HepG2 (cell line): Measurements from ENCODE around the gene GSKIP. TPM values are rescaled to one million over a fixed set of nuclear protein-coding genes. Genes with fewer than 3 reads are reported as not detected.

Experiments used
- CENPX ChIP-seq: sonication (generic); formaldehyde crosslinking; IDR thresholded peaks from 2 replicates; pipeline ENCODE4 v1.9.0; 2021; ENCODE audit warnings: mild to moderate bottlenecking, missing genetic modification reagents, moderate library complexity
- EZH2 ChIP-seq: conservative IDR thresholded peaks from 2 replicates; pipeline ENCODE4 v1.6.1; 2012; ENCODE audit warnings: mild to moderate bottlenecking, low read depth, low read length, moderate library complexity
- FOXO1 ChIP-seq: sonication (generic); formaldehyde crosslinking; IDR thresholded peaks from 2 replicates; pipeline ENCODE4 v1.4.0; 2020; ENCODE audit warnings: missing genetic modification reagents
- NCOR1 ChIP-seq: fragments of 200-600 bp; sonication (generic); IDR thresholded peaks from 2 replicates; pipeline ENCODE4 v1.7.0; 2017; ENCODE audit warnings: antibody characterized with exemption, low read length, borderline replicate concordance
- PITX1 ChIP-seq: sonication (generic); formaldehyde crosslinking; IDR thresholded peaks from 2 replicates; pipeline ENCODE4 v1.5.1; 2020; ENCODE audit warnings: mild to moderate bottlenecking, missing genetic modification reagents
- POGZ ChIP-seq: sonication (generic); formaldehyde crosslinking; IDR thresholded peaks from 2 replicates; pipeline ENCODE4 v1.4.0; 2020; ENCODE audit warnings: mild to moderate bottlenecking, missing genetic modification reagents
- PPARG ChIP-seq: conservative IDR thresholded peaks from 2 replicates; pipeline ENCODE4 v1.6.1; 2016; ENCODE audit warnings: missing biosample characterization, missing genetic modification reagents
- RFX3 ChIP-seq: IDR thresholded peaks from 2 replicates; pipeline ENCODE4 v1.6.1; 2016; ENCODE audit warnings: missing biosample characterization, missing genetic modification reagents
- SRSF4 ChIP-seq: fragments of 200-400 bp; formaldehyde crosslinking; IDR thresholded peaks from one replicate; pipeline ENCODE4 v1.6.1; 2018; ENCODE audit warnings: mild to moderate bottlenecking, low read depth, low read length, moderate library complexity; ENCODE audit not compliant: poor library complexity, severe bottlenecking
- ZIK1 ChIP-seq: sonication (generic); formaldehyde crosslinking; IDR thresholded peaks from 2 replicates; pipeline ENCODE4 v1.5.0; 2020; ENCODE audit warnings: mild to moderate bottlenecking, low read depth, missing genetic modification reagents, borderline replicate concordance
- ZNF331 ChIP-seq: sonication (generic); formaldehyde crosslinking; IDR thresholded peaks from 2 replicates; pipeline ENCODE4 v1.4.0; 2020; ENCODE audit warnings: missing genetic modification reagents
- ZNF713 ChIP-seq: sonication (generic); formaldehyde crosslinking; IDR thresholded peaks from 2 replicates; pipeline ENCODE4 v1.4.0; 2020; ENCODE audit warnings: mild to moderate bottlenecking, missing genetic modification reagents
- ZNF776 ChIP-seq: sonication (generic); formaldehyde crosslinking; IDR thresholded peaks from 2 replicates; pipeline ENCODE4 v1.4.0; 2020; ENCODE audit warnings: mild to moderate bottlenecking, missing genetic modification reagents
- ZSCAN9 ChIP-seq: IDR thresholded peaks from 2 replicates; pipeline ENCODE4 v1.6.1; 2016; ENCODE audit warnings: borderline replicate concordance
- polyA plus RNA-seq, 8 experiments: library from polyadenylated mRNA; depleted of rRNA in 3 of 8; stranded (reverse) in 7 of 8; unstranded in 1 of 8; fragments of >200 nt; fragmentation: Illumina TruSeq in 4 of 8; extraction: Trizol in 4 of 8; gene quantifications; 2 replicates each; pipeline versions ENCODE4 v1.2.1 to v1.2.3, GENCODE V29; 2011 to 2016; ENCODE audit warnings: low read depth in 4 of 8, missing spikeins in 1 of 8, mixed read lengths in 1 of 8; ENCODE audit not compliant: insufficient read depth in 1 of 8
- total RNA-seq, 5 experiments: library from RNA; depleted of rRNA; stranded (reverse); fragments of >200 nt; fragmentation: Illumina TruSeq; extraction: Trizol; gene quantifications; 2 replicates each; pipeline ENCODE4 v1.2.3, GENCODE V29; 2016; ENCODE audit warnings: low read depth in 1 of 5
- TF ChIP-seq, protein P1 (sequence below): sonication (generic); formaldehyde crosslinking; IDR thresholded peaks from 2 replicates; pipeline ENCODE4 v1.4.0; 2020; ENCODE audit warnings: missing genetic modification reagents
- TF ChIP-seq, protein P2 (sequence below): sonication (generic); formaldehyde crosslinking; IDR thresholded peaks from 2 replicates; pipeline ENCODE4 v1.4.0; 2020; ENCODE audit warnings: mild to moderate bottlenecking, missing genetic modification reagents
- TF ChIP-seq, protein P3 (sequence below), 2 experiments: sonication (generic) in 1 of 2; formaldehyde crosslinking in 1 of 2; IDR thresholded peaks; 2 replicates each; pipeline versions ENCODE4 v1.5.1 to v1.6.1; 2011 to 2020; ENCODE audit warnings: borderline replicate concordance in 1 of 2, low read depth in 1 of 2, low read length in 1 of 2, mild to moderate bottlenecking in 1 of 2, missing genetic modification reagents in 1 of 2, moderate library complexity in 1 of 2
- TF ChIP-seq, protein P4 (sequence below): sonication (generic); formaldehyde crosslinking; IDR thresholded peaks from 2 replicates; pipeline ENCODE4 v1.4.0; 2020; ENCODE audit warnings: missing genetic modification reagents, borderline replicate concordance
- TF ChIP-seq, protein P5 (sequence below): IDR thresholded peaks from 2 replicates; pipeline ENCODE4 v1.6.1; 2016; ENCODE audit warnings: low read depth, control low read depth
- TF ChIP-seq, protein P6 (sequence below): sonication (generic); formaldehyde crosslinking; IDR thresholded peaks from 2 replicates; pipeline ENCODE4 v1.8.0; 2022; ENCODE audit warnings: missing genetic modification reagents, mild to moderate bottlenecking, borderline replicate concordance

GSKIP gene
- total and polyA plus RNA-seq, 2 of the 13 experiments (the other 11 are each of a cell fraction or from before 2014, with no cell fraction given), result 12.5 to 27.3 TPM

DNA sequence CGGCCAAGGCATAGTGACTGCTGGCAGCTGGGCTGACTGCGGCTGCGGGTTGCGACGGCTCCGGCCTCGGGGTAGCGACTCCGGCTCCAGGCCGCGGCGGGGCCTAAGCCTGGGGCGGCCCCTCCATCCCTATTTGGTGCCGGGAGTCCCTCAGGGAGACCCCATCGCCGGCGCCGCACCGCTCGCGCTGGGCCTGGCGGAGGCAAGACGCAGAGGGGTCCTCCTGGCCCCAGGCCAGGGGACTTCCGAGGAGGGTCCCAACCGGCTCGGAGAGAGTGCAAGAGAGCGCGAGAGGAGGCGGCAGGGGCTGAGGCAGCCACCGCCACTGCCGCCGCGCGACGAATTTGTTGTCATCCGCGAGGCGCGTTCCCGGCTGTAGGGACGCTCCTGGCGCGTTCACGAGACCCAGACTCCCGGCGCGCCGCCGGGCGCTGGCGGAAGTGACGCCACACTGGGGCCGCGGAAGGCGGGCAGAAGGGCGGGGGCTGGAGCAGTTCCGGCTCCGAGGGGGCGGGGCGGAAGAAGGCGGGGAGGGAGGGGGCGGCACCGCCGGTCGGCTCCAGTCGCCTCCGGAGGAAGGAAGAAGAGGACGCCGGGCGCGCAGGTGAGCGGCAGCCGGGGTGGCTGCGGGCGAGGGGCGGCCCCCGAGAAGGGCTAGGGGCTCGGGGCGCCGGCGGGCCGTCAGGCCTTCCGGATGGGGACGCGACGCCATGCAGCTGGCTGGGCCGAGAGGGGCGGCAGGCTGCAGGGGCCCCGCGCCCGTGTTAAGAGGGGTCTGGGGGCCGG lies at the start of gene GSKIP, which contains the start of gene ATG2B (continued):
- TF ChIP-seq POGZ (CRISPR knock-in tag) (peak; percentile 58; the same call in 1 of the 2 replicates), SRSF4 (no peak), FOXO1 (no peak), PITX1 (CRISPR knock-in tag) (peak; percentile 49), EZH2 (no peak), ZNF713 (no peak), RFX3 (CRISPR knock-in tag) (no peak), ZNF331 (CRISPR knock-in tag) (no peak; the same call in 1 of the 2 replicates), ZSCAN9 (CRISPR knock-in tag) (no peak), CENPX (no peak), ZIK1 (CRISPR knock-in tag) (no peak), NCOR1 (no peak), ZNF776 (CRISPR knock-in tag) (no peak), PPARG (CRISPR knock-in tag) (no peak)
- TF ChIP-seq, protein P1, sequence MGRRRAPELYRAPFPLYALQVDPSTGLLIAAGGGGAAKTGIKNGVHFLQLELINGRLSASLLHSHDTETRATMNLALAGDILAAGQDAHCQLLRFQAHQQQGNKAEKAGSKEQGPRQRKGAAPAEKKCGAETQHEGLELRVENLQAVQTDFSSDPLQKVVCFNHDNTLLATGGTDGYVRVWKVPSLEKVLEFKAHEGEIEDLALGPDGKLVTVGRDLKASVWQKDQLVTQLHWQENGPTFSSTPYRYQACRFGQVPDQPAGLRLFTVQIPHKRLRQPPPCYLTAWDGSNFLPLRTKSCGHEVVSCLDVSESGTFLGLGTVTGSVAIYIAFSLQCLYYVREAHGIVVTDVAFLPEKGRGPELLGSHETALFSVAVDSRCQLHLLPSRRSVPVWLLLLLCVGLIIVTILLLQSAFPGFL (CRISPR knock-in tag), result no peak
- TF ChIP-seq, protein P2, sequence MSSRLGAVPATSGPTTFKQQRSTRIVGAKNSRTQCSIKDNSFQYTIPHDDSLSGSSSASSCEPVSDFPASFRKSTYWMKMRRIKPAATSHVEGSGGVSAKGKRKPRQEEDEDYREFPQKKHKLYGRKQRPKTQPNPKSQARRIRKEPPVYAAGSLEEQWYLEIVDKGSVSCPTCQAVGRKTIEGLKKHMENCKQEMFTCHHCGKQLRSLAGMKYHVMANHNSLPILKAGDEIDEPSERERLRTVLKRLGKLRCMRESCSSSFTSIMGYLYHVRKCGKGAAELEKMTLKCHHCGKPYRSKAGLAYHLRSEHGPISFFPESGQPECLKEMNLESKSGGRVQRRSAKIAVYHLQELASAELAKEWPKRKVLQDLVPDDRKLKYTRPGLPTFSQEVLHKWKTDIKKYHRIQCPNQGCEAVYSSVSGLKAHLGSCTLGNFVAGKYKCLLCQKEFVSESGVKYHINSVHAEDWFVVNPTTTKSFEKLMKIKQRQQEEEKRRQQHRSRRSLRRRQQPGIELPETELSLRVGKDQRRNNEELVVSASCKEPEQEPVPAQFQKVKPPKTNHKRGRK (CRISPR knock-in tag), result no peak
- TF ChIP-seq, protein P3, sequence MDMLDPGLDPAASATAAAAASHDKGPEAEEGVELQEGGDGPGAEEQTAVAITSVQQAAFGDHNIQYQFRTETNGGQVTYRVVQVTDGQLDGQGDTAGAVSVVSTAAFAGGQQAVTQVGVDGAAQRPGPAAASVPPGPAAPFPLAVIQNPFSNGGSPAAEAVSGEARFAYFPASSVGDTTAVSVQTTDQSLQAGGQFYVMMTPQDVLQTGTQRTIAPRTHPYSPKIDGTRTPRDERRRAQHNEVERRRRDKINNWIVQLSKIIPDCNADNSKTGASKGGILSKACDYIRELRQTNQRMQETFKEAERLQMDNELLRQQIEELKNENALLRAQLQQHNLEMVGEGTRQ (IDR thresholded peaks at IDR 0.05; ENCODE audit: low read depth, low read length), result no peak
- TF ChIP-seq, protein P3 (CRISPR knock-in tag; IDR thresholded peaks at IDR 0.05; ENCODE audit: borderline replicate concordance), result no peak
- TF ChIP-seq, protein P4, sequence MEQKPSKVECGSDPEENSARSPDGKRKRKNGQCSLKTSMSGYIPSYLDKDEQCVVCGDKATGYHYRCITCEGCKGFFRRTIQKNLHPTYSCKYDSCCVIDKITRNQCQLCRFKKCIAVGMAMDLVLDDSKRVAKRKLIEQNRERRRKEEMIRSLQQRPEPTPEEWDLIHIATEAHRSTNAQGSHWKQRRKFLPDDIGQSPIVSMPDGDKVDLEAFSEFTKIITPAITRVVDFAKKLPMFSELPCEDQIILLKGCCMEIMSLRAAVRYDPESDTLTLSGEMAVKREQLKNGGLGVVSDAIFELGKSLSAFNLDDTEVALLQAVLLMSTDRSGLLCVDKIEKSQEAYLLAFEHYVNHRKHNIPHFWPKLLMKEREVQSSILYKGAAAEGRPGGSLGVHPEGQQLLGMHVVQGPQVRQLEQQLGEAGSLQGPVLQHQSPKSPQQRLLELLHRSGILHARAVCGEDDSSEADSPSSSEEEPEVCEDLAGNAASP (CRISPR knock-in tag), result 0 out of 2 replicates have a peak, but pooled peaks have one; percentile 0
- TF ChIP-seq, protein P5, sequence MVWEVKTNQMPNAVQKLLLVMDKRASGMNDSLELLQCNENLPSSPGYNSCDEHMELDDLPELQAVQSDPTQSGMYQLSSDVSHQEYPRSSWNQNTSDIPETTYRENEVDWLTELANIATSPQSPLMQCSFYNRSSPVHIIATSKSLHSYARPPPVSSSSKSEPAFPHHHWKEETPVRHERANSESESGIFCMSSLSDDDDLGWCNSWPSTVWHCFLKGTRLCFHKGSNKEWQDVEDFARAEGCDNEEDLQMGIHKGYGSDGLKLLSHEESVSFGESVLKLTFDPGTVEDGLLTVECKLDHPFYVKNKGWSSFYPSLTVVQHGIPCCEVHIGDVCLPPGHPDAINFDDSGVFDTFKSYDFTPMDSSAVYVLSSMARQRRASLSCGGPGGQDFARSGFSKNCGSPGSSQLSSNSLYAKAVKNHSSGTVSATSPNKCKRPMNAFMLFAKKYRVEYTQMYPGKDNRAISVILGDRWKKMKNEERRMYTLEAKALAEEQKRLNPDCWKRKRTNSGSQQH, result peak; percentile 61; the same call in 1 of the 2 replicates
- TF ChIP-seq, protein P6, sequence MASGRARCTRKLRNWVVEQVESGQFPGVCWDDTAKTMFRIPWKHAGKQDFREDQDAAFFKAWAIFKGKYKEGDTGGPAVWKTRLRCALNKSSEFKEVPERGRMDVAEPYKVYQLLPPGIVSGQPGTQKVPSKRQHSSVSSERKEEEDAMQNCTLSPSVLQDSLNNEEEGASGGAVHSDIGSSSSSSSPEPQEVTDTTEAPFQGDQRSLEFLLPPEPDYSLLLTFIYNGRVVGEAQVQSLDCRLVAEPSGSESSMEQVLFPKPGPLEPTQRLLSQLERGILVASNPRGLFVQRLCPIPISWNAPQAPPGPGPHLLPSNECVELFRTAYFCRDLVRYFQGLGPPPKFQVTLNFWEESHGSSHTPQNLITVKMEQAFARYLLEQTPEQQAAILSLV (CRISPR knock-in tag), result no peak
